NCI-H460 (cell line): Measurements from ENCODE around the gene HRH1. TPM values are rescaled to one million over a fixed set of nuclear protein-coding genes. Genes with fewer than 3 reads are reported as not detected.
A peak's percentile ranks its signal among the peaks of the same experiment; 100 is the strongest.
"Not testable (repeated sequence)": the region's sequence is repeated elsewhere in the genome, so short reads cannot be mapped to it uniquely, and the experiment has no call there.

Source experiments
- DNase-seq: peaks from one replicate; pipeline ENCODE4 v3.0.0-alpha.2; 2016; ENCODE audit warnings: low read depth; ENCODE audit errors: extremely low read depth
- polyA plus RNA-seq: library from polyadenylated mRNA; depleted of rRNA; stranded (reverse); fragments of >200 nt; gene quantifications from 2 replicates; pipeline ENCODE4 v1.2.3, GENCODE V29; 2014; cell fraction: nucleus; rRNA removed
- total RNA-seq: library from RNA; depleted of rRNA; stranded (reverse); fragments of >200 nt; shearing (Covaris generic); gene quantifications from 2 replicates; pipeline ENCODE4 v1.2.3, GENCODE V29; 2014; rRNA removed

HRH1 gene, protein sequence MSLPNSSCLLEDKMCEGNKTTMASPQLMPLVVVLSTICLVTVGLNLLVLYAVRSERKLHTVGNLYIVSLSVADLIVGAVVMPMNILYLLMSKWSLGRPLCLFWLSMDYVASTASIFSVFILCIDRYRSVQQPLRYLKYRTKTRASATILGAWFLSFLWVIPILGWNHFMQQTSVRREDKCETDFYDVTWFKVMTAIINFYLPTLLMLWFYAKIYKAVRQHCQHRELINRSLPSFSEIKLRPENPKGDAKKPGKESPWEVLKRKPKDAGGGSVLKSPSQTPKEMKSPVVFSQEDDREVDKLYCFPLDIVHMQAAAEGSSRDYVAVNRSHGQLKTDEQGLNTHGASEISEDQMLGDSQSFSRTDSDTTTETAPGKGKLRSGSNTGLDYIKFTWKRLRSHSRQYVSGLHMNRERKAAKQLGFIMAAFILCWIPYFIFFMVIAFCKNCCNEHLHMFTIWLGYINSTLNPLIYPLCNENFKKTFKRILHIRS
- 4.5 and 5.8 TPM in 2 replicates for total RNA-seq
- polyA plus RNA-seq: 0.93 and 6.1 TPM in 2 replicates

DNA sequence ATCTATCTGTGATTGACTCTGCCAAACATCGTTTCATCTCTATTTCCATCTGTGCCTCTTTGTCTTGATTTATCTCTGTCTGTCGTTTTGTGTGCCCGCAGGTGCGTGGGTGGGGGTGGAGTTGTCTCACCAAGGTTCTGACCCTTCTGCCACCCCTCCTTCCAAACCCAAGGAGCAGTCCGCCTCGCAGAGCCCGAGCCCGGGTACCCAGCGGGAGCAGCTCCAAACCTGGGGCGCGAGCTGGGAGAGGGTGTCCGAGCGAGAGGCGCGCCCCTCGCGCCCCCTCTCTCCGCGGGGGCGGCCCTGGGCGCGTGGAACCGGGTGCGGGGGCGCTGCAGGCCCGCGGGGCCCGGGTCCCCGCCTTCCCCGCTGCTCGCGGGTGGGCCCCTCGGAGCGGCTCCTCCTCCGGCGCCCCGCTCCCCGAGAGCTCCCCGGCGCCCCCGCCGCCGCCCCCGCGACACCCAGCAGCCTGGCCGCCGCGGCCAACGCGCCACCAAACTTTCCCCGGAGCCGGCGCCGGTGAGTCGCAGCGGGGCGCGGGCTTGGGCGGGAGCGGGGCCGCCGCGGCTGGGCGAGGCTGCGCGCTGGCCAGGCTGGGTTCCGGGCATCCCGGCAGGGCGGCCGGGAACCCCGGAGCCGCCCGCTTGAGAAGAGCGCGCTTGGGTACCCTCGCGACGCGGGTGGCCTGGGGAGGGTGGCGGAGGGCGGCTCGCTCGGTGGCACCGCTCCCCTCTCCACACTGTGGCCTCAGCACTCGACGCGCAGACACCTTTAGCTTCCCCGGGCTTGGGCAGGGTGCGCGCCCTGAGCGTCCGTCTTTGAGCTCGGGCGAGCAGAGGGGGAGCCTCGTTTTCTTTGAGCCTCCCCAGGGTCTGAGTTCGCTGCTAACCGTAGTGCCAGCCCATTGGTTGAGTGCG is at the start of gene HRH1:
TSS of gene HRH1 (plus strand) at position 458 of the 917 bp plus-strand sequence. CDS start 104,545 bp downstream, outside the sequence.
- DNase-seq: no peak

DNA sequence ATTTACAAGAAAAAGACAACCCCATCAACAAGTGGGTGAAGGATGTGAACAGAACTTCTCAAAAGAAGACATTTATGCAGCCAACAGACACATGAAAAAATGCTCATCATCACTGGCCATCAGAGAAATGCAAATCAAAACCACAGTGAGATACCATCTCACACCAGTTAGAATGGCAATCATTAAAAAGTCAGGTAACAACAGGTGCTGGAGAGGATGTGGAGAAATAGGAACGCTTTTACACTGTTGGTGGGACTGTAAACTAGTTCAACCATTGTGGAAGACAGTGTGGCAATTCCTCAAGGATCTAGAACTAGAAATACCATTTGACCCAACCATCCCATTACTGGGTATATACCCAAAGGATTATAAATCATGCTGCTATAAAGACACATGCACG is 41.0 kb upstream of the HRH1 start:
- not testable (repeated sequence) for DNase-seq

DNA sequence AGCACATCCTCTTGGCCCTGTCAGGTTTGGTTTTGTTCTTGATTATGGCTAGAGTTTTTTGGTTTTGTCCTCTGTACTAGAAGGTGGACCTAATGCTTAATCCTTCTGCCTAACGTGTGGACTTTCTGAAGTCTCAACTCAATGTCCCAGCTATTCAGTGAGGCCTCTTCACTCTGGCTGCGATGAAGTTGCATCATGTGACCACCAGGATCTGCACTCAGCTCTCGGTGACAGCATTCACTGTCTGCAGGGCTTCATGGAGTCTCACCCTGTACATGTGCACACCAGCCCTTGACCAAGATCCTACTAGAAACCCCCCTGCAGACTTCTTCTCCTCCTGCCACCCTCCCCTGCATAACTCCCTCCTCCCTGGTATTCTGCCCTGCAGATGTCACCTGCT is 38.7 kb upstream of the HRH1 start:
- no peak for DNase-seq

DNA sequence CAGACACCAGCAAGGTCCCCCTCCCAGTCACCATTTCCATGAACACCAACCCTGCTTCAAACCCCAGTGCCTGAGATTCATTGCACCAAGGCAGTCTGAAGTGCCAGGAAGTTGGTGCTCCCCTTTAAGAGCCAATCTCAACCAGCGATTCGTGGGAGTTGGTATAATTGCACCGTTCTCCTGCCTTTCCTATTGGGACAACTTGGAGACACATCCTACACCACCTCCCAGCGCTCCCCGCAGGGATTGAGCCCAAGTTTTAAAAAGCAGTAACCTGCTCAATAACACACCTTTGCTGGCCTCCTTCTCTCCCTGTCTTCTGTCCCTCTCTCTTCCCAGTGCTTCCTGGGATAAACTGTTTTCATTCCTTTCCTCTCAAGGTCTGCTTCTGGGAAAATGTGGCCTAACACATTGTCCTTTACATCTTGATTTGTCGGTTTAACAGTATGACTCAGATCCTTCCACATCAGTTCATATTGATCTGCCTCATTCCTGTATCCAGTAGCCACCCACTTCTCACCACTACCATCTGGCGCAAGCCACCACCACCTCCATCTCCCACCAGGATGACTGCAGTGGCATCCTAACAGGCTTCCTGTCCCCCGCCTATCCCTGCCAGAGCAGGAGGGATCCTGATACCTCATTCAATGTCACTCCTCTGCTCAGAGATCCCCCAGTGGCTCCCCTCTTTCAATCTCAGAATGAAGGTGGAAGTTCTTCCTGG is 37.8 kb upstream of the HRH1 start:
- no peak for DNase-seq

DNA sequence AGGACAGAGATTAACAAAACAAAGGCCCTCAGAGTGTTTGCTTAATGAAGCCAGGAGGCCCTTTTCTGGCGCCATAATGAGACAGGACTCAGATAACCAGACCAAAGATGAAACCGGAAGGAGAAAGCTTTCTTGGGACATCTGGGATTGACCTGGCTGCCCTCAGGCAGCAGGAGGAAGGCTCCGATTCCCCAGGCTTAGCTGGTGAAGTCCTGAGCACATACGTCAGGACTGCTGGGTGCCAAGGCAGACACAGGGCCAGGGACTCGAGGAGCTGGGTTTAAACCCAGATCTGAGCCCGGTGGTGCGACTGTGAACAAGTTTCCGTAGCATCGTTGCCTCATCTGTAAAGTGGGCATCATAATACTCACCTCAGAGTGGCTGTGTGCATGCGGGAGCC is 36.7 kb upstream of the HRH1 start:
- DNase-seq: no peak

DNA sequence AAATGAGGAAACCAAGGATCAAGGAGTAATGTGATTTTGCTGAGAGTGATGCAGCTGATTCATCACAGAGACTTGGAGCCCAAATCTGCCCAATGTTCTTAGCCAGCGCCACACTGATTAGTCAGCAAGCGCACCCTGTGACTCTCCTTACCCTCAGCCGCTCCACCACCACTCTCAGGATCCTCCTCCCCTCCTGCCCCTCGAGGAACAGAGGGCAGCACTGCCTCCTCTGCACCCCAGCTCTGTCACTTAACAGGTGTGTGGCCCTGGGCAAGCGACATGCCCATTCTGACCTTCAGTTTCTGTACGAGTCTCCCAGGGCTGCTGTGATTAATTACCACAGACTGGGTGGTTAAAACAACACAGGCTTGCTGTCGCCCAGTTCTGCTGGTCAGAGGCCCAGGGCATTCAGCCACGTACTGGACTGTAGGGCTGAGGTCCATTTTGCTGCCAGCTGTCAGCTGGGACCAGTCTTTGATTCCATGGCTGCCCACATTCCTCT is 36.1 kb upstream of the HRH1 start:
- DNase-seq: no peak

DNA sequence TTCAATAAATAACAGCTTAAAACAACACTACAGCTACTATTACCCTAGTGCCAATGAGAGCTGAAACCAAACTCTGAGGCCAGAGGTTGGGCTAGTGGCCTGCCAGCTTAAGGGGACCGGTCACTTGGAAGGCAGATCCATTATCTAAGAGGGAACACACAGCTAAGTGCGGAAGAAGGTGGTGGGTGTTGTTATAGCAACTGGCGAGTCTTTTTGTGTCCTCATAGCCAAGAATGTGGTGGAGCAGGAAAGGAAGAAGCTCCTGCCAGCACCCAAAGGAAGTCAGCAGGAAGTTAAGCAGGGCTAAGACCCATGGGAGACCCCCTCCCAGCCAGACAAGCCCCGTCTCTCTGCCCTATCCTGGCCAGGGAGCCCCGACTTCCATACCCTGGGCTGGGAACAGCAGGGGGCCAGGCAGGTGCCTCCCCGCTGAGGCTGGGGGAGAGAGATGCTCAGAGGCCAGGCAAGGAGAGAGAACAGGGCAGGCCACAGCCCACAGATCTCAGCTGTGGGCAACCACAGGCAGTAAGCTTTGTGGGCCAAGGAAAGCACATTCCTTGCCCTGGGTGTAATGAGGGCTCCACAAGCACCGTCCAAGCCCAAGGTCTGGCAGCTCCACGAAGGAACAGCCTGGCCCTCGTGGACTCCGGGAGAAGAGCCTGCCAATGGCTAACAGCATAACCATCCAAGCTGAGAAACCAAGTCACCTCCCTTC is 34.0 kb upstream of the HRH1 start:
- no peak for DNase-seq

DNA sequence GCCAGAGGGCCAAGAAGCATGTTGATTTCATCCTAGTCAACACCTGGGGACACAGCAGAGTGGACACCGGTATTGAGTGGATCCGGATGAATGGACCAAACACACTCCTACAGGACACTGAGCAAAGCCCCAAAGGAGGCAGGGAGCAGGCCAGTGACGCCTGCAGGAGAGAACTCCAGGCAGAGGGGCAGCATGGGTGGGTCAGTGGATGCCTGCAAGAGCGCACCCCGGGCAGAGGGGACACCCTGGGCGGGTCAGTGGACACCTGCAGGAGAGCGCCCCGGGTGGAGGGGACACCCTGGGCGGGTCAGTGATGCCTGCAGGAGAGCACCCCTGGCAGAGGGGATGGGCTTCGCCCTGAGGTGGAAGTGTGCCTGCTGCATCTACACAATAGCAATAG is 27.6 kb upstream of the HRH1 start:
- DNase-seq: no peak

DNA sequence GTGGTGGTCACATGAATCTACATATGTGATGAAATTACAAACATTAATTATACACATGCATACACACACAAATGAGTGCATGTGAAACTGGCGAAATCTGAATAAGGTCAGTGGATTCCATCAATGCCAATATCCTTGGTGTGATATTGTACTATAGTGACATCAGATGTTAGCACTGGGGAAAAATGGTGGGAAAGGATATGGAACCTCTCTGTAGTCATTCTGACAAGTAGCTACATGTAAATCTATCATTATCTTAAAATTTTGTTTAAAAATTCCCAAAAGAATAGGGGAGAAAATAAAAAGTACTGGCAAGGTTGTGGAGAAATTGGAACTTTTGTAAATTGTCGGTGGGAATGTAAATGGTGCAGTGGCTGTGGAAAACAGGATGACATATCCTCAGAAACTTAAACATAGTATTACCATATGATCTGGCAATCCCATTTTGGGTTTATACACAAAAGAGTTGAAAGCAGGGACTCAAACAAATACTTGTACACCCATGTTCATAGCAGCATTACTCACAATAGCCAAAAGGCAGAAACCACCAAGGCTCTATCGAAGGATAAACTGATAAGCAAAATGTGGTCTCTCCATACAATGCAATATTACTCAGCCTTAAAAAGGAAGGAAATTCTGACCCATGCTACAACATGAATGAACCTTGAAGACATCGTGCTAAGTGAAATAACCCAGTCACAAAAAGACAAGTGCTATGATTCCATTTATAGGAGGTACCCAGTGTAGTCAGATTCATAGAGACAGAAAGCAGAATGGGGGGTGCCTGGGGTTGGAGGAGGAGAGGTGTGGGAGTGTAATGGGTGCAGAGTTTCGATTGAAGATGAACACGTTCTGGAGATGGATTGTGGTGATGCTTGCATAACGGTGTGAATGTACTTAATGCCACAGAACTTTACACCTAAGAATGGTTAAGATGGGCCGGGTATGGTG is 25.3 kb upstream of the HRH1 start:
- no peak for DNase-seq

DNA sequence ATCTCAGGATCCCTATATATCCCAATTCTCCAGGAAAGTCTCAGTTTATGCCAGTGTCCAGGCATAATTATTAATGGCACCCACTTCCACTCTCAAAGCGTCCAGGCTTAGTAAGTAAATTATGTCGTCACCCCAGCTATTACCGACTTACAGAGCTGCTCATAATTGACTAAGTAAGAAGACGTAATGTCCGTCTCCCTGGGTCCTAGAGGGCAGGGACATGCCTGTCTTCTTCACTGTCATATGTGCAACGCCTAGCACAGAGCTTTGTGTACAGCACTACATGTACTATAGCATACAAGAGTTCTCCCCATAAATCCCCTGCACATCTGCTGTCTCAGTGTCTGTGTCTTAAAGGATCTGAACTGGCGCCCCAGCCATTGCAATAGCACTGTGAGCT is 23.9 kb upstream of the HRH1 start:
- no peak for DNase-seq

DNA sequence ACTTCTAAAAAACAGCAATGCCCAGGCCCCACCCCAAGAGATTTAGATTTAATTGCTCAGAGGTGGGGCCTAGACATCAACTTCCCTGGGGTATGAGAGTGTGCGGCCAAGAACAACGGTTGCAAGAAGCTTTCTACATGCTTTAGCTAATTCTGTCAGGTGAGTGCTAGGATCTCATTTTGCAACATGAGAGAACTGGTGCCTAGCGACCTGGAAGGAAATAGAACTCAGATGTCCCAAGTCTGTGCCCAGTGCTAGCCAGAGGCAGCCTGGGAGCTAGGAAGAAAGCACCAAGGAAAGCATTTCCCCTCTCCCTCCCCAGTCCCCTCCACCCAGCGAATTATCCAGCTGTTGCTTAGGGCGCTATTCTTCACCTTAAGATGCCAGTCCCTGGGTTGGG is 22.9 kb upstream of the HRH1 start:
- DNase-seq: no peak

DNA sequence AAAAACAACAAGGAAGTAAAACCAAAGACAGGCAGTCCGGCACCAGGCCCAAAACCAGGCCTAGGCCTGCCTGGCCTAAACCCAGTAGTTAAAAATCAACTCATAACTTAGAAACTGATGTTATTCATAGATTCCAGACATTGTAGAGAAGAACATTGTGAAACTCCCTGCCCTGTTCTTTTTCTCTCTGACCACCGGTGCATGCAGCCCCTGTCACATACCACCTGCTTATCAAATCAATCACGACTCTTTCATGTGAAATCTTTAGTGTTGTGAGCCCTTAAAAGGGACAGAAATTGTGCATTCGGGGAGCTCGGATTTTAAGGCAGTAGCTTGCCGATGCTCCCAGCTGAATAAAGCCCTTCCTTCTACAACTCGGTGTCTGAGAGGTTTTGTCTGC is 22.4 kb upstream of the HRH1 start:
- DNase-seq: not testable (repeated sequence)

DNA sequence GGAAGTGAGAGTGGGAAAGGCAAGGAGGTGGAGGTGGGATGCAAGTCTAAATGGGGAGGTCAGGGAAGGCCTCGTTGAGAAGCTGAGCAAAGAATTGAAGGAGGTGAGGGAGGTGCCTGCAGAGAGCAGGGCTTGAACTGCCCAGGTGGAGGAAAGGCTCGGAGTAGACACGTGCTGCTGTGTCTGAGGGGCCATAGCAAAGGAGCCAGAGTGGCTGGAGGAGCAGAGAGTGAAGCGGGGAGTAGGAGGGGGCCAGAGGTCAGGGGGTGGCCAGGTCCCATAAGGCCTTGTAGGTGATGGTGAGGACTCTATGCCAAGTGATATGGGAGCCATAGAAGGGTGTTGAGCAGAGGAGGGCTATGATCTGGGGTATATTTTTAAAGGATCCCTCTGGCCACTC is 21.4 kb upstream of the HRH1 start:
- DNase-seq: no peak

DNA sequence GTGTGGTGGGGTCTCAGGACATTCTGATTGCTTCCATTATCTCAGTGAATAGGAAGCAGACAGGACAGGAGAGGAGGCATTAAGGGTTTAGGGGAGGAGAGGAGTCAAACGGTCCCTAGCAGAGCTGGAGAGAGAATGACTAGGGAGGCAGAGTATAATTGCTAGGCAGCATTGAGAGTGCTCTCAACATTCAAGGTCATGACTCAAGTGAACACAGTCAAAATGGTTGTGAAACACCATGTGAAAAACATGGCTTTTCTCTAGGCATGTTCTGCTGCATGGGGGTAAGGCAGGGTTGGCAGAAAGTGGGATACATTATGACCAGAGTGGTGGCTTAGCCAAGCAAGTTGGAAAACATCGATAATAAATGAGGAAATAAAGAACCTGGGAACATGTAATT is 19.5 kb upstream of the HRH1 start:
- DNase-seq: no peak

DNA sequence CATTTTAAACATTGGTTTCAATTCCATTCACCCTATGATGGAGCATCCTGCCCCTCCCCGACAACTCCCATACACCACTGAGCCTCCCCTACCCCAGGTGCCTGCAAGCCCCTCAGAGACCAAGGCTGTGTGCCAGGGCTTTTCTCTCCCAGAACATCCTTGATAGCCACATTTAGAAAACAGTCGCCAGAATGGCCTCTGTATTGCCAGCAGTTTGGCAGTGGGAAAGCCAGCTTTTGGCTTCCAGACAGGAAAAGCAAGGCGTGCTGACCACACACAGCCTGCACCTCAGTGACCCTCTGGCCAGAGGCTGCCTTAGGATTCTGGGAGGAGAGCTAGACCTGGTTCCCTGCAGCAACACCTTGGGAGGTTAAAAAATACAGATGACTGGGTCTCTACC is 18.2 kb upstream of the HRH1 start:
- DNase-seq: no peak

DNA sequence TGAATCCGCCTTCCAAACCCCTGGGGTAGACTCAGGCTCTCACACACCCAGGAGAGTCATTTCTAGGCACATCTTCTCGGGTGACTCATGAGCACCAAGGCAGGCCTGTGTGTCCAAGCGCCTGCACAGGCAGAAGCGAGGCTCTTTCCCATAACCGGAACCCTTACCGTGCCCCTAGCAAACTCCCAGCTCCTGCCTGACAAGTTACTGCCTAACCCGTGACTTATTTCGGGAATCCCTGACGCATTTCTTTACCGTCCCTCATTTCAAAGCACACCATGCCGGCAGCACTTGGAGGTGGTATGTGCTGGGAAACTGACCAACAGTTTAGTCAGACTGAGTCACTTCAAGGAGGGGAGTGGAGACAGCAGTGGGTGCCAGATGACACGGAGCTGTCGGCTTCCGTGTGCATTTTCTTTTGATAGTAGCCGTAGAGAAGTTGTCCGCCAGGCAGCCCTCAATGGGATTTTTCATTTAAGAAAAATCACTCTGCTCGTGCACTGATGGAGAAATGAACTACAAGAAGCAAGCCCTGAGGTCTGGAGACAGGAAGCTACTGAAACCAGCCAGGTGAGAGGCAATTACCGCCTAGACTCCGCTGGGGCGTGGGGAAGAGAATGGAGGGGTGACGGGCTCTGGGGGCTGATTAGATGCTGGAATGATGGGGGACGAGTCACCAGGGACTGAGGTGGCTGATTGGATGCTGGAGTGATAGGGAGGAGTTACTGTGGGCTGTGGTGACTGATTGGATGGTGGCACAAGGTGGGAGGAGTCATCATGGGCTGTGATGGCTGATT is 17.3 kb upstream of the HRH1 start:
- DNase-seq: peak; percentile 69

DNA sequence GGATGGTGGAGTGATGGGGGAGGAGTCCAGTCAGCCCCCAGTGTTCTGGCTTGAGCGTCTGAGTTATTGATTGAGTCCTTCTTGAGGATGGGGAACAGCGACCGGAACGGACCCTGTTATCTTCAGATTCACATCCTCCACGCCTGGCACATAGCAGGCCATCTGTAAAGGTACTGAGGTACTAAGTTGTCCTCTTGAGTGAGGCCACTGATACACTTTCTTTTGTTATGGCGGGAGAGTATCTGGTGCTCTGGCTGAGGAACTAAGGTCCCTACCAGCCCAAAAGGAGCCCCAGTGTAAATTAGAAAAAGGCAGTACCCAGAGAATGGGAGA is 16.7 kb upstream of the HRH1 start:
- no peak for DNase-seq

DNA sequence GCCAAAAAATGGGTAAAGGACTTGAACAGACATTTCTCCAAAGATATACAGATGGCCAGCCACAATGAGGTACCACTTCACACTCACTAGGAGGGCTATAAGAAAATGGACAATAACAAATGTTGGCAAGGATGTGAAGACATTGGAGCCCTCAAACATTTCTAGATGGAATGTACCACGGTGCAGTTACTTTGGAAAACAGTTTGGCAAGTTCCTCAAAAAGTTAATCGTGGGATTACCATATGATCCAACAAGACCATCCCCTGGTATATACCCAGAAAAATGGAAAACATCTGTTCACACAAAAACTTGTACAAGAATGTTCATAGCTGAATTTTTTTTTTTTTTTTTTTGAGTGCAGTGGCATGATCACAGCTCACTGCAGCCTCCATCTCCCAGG is 15.9 kb upstream of the HRH1 start:
- no peak for DNase-seq
